Fibroblast of skin of abdomen (primary cell): ENCODE results near the gene PHETA2. TPM values are rescaled to one million over a fixed set of nuclear protein-coding genes. Genes with fewer than 3 reads are reported as not detected.

Experiments used
- DNase-seq: peaks from one replicate; pipeline ENCODE4 v3.0.0-alpha.2; 2013
- polyA plus RNA-seq, 2 experiments: library from polyadenylated mRNA; unstranded; fragments of 120-200 nt; gene quantifications; one replicate each; pipeline ENCODE4 v1.2.1, GENCODE V29; 2013; ENCODE audit not compliant: insufficient read length in 2 of 2

The PHETA2 gene
- 19.6 TPM for polyA plus RNA-seq (2013, experiment 1 of 2; ENCODE audit: insufficient read length)
- polyA plus RNA-seq (2013, experiment 2 of 2; ENCODE audit: insufficient read length) = 20.4 TPM

- peak; percentile 62 for DNase-seq
Measured at GRCh38 chr22:42074132-42074811, at the start of gene PHETA2. PHETA2 (plus strand) TSS chr22:42074248; CDS start chr22:42077294, 3,046 bp downstream.

- DNase-seq = no peak
Measured at GRCh38 chr22:42025421-42025820, 48.6 kb upstream of the PHETA2 start.

- no peak for DNase-seq
Measured at GRCh38 chr22:42026705-42027104, 47.3 kb upstream of the PHETA2 start.

GRCh38 chr22:42033263-42034181 is 40.5 kb upstream of the PHETA2 start:
- DNase-seq = no peak

- DNase-seq = no peak
Measured at GRCh38 chr22:42035256-42035655, 38.8 kb upstream of the PHETA2 start.

GRCh38 chr22:42039271-42039670 is 34.8 kb upstream of the PHETA2 start:
- peak; percentile 5 for DNase-seq

- DNase-seq = no peak
Measured at GRCh38 chr22:42041784-42042183, 32.3 kb upstream of the PHETA2 start.

- no peak for DNase-seq
Measured at GRCh38 chr22:42050641-42051180, 23.3 kb upstream of the PHETA2 start.

GRCh38 chr22:42052765-42053164 is 21.3 kb upstream of the PHETA2 start:
- DNase-seq = no peak

- no peak for DNase-seq
Measured at GRCh38 chr22:42056757-42057511, 17.1 kb upstream of the PHETA2 start.

- no peak for DNase-seq
Measured at GRCh38 chr22:42060489-42060888, 13.6 kb upstream of the PHETA2 start.

- DNase-seq = no peak
Measured at GRCh38 chr22:42061041-42061440, 13.0 kb upstream of the PHETA2 start.

GRCh38 chr22:42062506-42063170 is 11.4 kb upstream of the PHETA2 start:
- DNase-seq = no peak

GRCh38 chr22:42064629-42065028 is 9.4 kb upstream of the PHETA2 start:
- no peak for DNase-seq

GRCh38 chr22:42065438-42066125 is 8.5 kb upstream of the PHETA2 start:
- DNase-seq = no peak

- DNase-seq = no peak
Measured at GRCh38 chr22:42066126-42066761, 7.8 kb upstream of the PHETA2 start.

GRCh38 chr22:42066937-42067336 is 7.1 kb upstream of the PHETA2 start:
- DNase-seq = no peak

- no peak for DNase-seq
Measured at GRCh38 chr22:42067671-42068251, 6.3 kb upstream of the PHETA2 start.

- DNase-seq = no peak
Measured at GRCh38 chr22:42068291-42068690, 5.8 kb upstream of the PHETA2 start.

- DNase-seq = no peak
Measured at GRCh38 chr22:42069801-42070516, 4.1 kb upstream of the PHETA2 start.
